ENCODE data around the gene CHP1.

DNA sequence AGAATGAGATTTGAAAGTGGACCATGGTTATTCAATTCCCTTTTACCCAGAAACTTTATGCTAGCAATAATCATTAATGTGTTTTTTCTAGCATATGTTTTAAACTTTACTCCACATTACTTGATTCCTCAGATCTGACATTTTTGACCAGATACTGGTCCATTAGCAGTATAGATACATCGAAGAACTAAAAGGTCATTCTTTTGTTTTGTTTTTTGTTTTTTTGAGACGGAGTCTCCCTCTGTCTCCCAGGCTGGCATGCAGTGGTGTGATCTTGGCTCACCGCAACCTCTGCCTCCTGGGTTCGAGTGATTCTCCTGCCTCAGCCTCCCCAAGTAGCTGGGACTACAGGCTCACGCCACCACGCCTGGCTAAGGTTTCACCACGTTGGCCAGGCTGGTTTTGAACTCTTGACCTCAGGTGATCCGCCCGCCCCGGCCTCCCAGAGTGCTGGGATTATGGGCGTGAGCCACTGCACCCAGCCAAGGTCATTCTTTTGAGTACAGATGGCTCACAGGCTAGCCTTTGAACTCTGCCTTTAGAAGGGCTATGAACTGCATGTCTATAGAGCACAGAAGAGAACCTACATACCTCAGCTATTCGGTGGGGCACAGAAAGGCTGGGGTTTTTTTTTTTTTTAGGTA, 28.6 kb downstream of the CHP1 start:
- TF ChIP-seq, protein P1, sequence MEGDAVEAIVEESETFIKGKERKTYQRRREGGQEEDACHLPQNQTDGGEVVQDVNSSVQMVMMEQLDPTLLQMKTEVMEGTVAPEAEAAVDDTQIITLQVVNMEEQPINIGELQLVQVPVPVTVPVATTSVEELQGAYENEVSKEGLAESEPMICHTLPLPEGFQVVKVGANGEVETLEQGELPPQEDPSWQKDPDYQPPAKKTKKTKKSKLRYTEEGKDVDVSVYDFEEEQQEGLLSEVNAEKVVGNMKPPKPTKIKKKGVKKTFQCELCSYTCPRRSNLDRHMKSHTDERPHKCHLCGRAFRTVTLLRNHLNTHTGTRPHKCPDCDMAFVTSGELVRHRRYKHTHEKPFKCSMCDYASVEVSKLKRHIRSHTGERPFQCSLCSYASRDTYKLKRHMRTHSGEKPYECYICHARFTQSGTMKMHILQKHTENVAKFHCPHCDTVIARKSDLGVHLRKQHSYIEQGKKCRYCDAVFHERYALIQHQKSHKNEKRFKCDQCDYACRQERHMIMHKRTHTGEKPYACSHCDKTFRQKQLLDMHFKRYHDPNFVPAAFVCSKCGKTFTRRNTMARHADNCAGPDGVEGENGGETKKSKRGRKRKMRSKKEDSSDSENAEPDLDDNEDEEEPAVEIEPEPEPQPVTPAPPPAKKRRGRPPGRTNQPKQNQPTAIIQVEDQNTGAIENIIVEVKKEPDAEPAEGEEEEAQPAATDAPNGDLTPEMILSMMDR (IDR thresholded peaks at IDR 0.05): no peak
- TF ChIP-seq SP1 (CRISPR knock-in tag; conservative IDR thresholded peaks at IDR 0.05) (no peak), CREM (CRISPR knock-in tag; IDR thresholded peaks at IDR 0.05) (no peak), ZNF263 (CRISPR knock-in tag; IDR thresholded peaks at IDR 0.05; ENCODE audit: low read depth) (no peak), GABPB1 (CRISPR knock-in tag; IDR thresholded peaks at IDR 0.05) (peak; percentile 41; the same call in 1 of the 2 replicates), ZNF219 (CRISPR knock-in tag; IDR thresholded peaks at IDR 0.05; ENCODE audit: borderline replicate concordance) (no peak), TCF7 (CRISPR knock-in tag; IDR thresholded peaks at IDR 0.05; ENCODE audit: low read depth) (no peak), IRF2 (CRISPR knock-in tag; IDR thresholded peaks at IDR 0.05; ENCODE audit: borderline replicate concordance, low read depth) (no peak), FOXP1 (CRISPR knock-in tag; IDR thresholded peaks at IDR 0.05; ENCODE audit: borderline replicate concordance) (no peak)
- TF ChIP-seq, protein P2, sequence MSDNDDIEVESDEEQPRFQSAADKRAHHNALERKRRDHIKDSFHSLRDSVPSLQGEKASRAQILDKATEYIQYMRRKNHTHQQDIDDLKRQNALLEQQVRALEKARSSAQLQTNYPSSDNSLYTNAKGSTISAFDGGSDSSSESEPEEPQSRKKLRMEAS (CRISPR knock-in tag; IDR thresholded peaks at IDR 0.05): no peak
- TF ChIP-seq, protein P3, sequence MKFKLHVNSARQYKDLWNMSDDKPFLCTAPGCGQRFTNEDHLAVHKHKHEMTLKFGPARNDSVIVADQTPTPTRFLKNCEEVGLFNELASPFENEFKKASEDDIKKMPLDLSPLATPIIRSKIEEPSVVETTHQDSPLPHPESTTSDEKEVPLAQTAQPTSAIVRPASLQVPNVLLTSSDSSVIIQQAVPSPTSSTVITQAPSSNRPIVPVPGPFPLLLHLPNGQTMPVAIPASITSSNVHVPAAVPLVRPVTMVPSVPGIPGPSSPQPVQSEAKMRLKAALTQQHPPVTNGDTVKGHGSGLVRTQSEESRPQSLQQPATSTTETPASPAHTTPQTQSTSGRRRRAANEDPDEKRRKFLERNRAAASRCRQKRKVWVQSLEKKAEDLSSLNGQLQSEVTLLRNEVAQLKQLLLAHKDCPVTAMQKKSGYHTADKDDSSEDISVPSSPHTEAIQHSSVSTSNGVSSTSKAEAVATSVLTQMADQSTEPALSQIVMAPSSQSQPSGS (CRISPR knock-in tag; IDR thresholded peaks at IDR 0.05; ENCODE audit: borderline replicate concordance, low read depth): no peak
- TF ChIP-seq, protein P4, sequence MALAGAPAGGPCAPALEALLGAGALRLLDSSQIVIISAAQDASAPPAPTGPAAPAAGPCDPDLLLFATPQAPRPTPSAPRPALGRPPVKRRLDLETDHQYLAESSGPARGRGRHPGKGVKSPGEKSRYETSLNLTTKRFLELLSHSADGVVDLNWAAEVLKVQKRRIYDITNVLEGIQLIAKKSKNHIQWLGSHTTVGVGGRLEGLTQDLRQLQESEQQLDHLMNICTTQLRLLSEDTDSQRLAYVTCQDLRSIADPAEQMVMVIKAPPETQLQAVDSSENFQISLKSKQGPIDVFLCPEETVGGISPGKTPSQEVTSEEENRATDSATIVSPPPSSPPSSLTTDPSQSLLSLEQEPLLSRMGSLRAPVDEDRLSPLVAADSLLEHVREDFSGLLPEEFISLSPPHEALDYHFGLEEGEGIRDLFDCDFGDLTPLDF (CRISPR knock-in tag; IDR thresholded peaks at IDR 0.05): no peak
